ENCODE data around the gene APBB2.

GRCh38 chr4:40831146-40831907 lies 383.0 kb downstream of the APBB2 start:
- TF ChIP-seq CTCF (IDR thresholded peaks at IDR 0.05) (no peak), POLR2A (IDR thresholded peaks at IDR 0.05) (no peak), EP300 (IDR thresholded peaks at IDR 0.05) (no peak)

Data from tibial nerve (tissue), 4 donors.